GM19468 (cell line): ENCODE results near the gene RAD23A.
"Not testable (repeated sequence)": the region's sequence is repeated elsewhere in the genome, so short reads cannot be mapped to it uniquely, and the experiment has no call there.

Experiments
- ATAC-seq: cut with Tn5 transposase; IDR thresholded peaks from one replicate; pipeline ENCODE4 v1.9.1; 2021; ENCODE audit warnings: mild to moderate bottlenecking, moderate library complexity, moderate number of reproducible peaks; ENCODE audit not compliant: unreplicated experiment; ENCODE audit errors: extremely low read depth

The RAD23A gene

DNA sequence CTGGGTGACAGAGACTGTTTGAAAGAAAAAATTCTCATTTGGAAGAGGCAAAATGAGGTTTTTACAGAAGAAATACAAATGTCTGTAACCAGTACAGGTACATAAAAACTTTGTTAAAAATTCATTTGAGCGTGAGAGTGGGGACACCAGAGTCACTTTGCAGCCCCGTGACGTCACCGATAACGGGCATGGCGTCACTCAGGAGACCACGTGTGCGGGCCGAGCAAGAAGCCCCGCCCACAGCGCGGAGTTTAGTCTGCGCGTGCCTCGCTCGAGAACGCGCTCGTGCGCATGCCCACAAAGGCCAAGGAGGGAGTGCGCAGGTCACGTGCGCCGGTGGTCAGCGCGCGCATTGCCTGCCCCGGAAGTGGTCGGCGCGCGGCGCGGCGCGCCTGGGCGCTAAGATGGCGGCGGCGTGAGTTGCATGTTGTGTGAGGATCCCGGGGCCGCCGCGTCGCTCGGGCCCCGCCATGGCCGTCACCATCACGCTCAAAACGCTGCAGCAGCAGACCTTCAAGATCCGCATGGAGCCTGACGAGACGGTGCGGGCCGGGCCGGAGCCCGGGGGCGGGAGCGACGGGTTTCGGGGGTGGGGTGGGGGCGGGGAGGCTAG, at the start of gene RAD23A:
RAD23A (plus strand) TSS at position 384 of the 613 bp plus-strand sequence; CDS start at position 471, 87 bp downstream.
- ATAC-seq: peak; percentile 78

DNA sequence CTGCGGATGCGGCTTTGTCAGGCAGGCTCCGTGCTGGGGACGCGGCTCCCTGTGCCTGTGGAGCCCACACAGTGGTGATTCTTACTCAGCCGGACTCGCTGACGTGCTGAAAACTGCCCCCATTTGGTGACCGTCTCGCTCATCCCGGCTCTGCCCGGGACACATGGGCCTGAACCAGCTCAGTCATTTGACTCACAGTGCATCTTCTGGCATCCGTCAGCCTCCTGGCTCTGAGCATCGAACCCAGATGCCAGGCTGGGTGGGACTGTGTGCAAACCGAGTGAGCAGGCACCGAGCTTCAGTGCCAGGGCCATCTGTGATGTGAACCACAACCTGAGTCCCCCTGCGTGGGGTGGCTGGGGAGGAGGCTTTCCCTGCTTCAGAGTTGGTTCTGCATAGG, 49.2 kb upstream of the RAD23A start:
- no peak for ATAC-seq

DNA sequence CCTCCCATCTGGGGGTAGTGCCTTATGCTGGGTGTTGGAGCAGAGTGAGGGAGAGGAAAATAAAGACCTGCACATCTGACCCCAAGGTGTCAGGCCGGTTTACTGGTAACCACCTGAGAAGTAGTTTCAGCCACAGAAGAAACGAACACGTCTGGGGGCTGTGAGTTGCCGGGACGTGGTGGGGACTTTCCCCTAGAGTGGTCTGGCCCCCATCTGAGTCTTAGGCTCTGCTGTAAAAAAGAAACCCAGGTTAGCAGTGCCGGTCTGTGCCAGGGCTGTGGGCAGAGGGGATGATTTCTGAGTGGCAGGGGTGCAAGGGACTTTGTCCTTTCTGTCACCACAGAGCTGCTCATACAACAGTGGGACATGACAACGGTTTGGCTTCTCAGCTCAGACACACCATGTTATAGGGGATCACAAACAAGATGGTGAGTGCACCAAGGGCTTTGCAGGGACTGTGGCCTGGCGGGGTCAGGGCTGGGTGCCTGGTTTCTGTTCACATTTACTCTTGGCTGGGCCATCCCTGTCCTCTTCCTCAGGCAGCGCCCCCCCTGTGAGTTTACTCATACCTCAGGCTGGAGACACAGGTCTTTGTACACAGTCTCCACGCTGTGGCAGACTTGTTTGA, 45.7 kb upstream of the RAD23A start:
- ATAC-seq: peak; percentile 54

DNA sequence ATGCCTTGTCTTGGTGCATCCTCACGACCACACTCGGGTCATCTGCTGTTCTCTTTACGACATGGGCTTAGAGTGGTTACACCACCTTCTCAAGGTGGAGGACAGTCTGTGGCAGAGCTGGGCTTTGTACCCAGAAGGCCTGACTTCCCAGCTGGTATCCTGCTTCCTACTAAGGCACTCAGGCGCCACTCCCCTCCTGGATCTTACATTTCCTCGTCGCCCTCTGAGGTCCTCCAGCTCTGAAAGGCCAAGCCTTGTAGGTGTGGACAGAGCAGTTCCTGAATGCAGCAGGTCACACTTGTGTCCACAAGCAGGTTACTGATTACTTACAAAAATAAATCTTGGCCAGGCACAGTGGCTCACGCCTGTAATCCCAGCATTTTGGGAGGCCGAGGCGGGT, 38.5 kb upstream of the RAD23A start:
- no peak for ATAC-seq

DNA sequence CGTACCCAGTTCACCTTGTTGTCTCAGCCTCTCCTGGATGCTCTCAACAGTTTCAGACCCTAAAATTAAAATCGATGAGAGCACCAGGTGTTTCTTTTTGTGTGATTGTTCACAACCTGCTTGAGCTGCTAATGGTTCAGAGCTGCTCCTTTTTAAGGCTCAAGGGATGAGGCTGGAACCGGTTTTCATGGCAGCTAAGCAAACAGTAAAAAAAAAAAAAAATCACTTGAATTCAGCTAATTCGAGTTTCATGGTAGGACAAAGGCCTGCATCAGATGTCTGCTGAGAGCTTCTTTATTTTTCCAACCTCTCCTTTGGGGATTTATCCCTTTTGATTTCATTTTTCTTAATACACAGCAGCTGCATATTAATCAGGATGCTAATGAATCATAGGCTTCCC, 33.1 kb upstream of the RAD23A start:
- no peak for ATAC-seq

DNA sequence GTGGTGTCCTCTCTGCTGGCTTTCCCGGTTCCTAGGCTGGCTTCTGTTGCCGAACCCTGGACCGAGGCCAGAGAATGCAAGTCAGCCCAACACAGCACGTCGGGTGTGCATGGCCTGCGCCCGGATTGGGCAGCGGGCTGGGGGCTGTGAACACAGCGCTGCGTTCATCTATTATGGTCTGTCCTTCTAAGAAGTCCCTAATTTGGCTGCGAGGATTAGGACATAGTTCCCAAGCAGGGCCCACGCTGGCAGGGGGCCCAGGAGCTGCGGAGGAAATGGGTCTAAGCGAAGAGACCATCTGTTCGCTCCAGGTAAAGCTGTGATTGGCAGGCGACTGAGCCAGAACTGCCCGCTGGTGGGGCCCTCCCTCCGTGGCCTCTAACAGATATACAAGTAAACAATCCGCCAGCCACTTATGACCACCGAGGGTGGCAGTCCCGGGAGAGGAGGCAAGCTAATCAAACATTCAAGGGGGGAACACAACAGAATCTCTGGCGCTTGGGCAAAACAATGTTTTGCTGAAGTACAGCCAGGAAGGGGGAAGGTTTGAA, 32.6 kb upstream of the RAD23A start:
- ATAC-seq: no peak

DNA sequence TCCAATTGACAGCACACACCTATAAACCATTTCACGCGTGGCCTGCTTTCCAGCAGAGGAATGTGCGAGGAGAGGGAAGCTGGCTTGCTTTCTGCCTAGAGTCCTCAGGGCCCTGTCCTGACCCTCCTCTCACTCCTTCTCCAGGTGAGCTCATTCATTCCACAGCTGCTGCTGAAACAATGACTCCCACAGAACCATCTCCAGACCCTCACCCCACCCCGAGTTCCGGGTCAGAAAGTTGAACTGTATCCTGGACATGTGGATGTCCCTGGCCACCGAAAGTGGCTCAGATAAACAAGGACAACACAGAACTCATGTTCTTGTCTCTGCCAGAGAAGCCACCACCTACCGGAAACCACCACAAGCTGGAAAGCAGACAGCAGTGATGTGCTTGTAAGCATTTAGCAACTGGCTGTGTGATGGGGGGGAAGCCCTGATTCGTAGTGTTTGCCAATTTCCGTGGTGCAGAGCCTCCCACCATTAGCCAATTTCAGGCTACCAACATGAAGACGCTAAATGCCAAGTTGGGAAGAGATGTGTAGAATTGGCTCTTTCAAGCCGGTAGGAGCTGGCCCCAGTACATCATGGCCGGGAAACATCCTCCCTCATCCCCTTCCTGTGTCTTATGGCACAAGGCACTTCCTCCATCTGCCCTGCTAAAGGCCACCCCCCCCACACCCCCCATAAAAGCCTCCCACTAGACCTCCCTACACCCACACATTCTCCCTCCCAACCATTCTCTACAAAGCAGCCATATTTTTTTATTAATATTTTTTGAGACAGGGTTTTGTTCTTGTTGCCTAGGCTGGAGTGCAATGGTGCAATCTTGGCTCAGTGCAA, 31.6 kb upstream of the RAD23A start:
- ATAC-seq: no peak

DNA sequence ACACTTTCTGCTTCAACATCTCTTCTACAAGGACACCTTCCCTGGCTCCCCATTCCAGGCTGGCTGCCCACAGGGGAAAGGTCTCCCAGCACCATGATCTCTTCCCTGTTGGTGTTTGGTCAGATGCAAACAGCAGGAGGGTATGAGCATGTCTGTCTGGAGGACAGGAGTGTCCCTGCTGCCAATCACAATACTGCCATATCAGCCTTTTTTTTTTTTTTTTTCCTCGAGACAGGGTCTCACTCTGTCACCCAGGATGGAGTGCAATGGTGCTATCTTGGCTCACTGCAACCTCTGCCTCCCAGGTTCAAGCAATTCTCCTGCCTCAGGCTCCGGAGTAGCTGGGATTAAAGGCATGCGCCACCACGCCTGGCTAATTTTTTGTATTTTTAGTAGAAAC, 29.8 kb upstream of the RAD23A start:
- not testable (repeated sequence) for ATAC-seq

DNA sequence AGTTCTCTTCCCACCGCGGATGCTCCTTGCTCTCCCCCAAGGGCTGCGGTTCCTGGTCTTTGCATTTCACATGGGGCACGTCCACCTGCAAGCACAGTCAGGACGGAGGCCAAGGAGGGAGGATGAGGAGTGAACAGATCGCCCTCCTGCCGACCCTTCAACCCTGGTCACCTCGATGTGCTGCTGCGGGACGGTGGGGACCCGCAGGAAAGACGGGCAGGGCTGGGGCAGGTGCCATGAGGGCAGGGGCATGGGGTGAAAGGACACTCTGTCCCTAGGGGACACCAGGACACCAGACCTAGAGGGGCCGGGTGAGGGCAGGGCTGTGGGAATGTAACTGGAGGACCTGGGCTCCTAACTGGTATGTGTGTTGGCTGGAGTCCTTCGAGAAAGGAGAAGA, 27.4 kb upstream of the RAD23A start:
- no peak for ATAC-seq

DNA sequence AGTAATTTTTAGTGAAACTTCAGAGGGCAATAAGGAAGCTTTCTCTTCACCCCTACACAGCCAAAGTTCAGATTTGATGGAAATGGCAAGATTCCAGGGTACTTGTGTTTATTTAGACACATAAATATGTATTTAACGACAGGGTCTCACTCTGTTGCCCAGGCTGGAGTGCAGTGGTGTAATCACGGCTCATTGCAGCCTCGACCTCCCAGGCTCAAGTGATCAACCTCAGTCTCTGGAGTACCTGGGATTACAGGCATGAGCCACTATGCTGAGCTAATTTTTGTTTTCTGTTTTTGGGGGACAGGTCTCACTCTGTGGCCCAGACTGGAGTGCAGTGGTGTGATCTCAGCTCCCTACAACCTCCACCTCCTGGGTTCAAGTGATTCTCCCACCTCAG, 24.6 kb upstream of the RAD23A start:
- ATAC-seq: no peak

DNA sequence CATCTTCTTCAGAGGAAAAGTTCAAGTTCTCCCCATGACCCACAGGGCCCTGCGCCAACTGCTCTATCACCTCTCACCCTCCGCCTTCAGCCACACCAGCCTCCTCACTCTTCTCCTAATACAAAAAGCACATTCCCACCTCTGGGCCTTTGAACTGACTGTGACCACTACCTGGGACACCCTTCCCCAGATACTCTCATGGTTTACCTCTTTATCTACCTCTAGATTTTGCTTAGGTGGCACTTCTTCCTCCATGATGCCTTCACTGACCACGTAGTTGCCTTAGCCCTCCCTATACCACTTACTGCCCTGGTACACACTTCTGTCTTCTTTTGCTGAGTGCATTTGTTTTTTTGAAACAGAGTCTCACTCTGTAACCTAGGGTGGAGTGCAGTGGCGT, 22.7 kb upstream of the RAD23A start:
- ATAC-seq: no peak

DNA sequence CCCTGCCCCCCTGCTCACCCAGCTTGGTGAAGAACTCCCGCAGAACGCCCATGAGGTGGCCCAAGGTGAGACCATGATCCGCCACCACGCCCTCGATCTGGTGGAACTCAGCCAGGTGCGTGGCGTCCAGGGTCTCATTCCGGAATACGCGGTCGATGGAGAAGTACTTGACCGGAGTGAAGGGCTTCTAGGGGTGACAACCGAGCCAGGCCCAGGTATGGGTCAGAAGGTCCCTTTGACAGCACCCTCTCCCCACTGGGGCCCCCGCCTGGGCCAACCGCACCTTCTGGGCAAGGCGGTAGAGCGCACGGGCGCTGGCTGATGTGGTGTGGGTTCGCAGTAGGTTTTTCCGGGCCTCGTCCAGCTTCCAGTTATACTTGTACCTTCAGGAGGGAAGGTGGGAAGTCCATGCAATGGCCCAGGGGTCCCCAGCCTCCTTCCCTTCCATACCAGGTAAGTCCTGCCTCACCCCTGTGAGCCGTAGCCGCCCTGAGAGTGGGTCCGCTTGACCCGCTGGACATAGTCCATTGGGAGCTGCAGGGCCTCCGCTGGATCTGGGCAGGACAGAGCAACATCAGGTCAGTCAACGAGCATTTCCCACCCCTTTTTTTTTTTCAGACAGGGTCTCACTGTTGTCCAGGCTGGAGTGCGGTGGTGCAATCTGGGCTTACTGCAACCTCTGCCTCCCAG, 20.9 kb upstream of the RAD23A start:
- no peak for ATAC-seq

DNA sequence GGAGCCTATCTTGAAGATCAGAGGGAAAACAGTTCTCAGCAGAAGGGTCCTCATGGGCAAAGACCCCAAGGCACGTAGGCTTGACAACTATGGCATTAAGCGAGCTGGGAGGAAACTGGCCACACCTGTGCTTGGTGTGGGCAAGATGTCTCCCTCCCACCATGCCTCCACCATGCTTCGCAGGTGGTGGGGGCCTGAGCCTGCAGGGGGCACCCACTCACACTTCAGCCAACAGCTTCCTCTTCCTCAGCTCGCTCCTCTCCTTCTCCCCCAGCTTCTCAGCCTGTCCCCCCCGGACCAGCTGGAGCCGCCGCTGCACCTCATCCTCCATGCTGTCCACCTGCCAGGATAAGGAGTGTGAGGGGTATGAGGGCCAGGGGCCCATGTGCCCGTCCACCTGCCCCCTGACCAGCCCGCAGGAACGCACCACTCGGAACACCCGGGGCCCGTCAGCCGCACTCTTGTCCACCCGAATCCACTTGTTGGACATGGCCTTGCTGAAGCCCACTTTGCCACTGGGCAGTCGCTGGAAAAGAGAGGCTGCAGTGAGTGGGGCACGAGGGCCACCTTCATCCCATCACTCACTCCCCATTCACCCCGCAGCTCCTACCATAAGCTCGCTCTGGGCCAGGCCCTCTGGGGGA, 15.5 kb upstream of the RAD23A start:
- no peak for ATAC-seq

DNA sequence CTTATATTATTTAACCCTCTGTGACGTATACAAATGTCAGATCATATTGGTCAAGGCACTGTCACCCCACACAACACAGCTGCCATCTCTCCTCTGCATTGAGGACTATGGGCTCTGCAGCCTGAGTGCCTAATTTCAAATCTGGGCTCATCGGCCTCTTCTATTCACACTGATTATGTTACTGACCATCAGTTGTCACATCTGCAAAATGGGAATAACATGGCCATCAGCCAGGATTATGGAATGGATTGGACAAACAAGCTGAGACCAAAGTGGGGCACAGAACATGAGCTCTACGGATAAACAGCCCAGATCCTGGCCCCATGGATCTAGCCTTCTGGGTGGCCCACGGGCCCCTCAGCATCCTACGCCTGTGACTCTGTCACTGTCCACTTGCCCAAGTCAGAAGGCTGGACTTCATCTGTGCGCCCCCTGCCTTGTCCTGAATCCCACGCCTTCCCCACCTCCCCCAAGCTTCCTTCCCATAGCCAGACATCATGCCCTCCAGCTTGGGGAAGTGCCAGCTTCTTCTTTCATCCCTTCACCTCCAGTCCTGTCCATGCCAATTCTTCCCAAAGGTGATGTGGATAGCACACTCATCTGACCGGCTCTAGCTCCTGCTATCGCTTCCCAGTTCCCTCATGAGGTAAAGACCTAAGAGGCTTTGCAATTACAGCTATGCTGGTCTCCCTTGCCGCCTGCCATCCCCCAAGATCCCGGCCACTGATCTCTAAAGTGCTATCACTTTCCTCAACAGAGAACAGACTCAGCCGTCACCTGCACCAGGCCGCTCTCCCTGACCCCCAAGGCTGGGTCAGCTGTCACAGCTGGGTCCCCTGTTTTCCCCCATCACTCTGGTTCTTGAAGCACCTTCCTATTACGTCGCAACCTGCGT, 13.0 kb upstream of the RAD23A start:
- ATAC-seq: no peak

DNA sequence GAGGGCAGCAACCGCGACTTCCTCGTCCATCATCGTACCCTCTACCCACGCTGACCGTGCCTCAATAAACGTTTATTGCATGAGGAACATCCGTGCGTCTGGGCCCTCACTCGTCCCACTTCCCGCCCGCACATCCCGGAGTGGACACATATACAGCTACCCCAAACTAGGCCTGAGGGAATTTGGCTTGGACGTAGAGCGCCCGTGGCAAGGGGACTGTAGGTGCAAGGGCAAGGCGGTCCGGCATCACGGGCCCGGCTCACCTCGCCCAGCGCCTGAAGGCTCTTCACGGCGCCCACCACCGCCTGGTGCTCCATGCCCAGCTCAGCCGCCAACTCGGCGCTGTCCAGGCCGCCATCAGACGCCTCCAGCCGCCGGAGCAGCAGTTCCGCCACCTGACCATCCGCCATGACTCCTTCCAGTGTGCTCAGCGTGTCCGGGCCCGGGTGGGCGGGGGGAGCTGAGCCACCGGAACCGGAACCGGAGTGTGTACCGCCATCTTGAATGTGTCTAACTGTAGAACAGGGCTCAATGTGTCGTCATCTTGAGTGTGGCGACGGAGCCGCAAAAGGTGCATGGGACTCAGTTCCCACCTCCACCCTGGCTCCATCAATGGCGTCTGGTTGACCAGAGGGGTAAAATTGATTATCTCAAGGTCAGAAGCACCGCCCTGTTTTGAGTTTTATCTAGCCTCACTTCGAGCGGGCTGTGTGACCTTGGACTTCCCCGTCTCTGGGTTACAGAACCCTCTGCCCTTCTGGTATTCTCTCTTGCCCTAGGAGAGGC, 12.2 kb upstream of the RAD23A start, which contains the start of gene FARSA:
FARSA (minus strand) TSS at position 425 of the 786 bp plus-strand sequence; CDS start at position 410, 15 bp downstream.
- no peak for ATAC-seq

DNA sequence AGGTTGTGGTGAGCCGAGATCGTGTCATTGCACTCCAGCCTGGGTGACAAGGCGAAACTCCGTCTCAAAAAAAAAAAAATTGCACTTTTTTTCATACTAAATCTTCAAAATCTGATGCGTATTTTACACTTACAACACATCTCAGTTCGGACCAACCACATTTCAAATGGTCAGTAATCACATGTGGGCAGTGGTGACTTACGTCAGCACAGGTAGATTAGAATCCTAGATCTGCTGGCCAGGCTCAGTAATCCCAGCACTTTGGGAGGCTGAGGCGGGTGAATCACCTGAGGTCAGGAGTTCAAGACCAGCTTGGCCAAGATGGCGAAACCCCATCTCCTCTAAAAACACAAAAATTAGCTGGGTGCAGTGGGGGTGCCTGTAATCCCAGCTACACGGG, 10.6 kb upstream of the RAD23A start:
- no peak for ATAC-seq

DNA sequence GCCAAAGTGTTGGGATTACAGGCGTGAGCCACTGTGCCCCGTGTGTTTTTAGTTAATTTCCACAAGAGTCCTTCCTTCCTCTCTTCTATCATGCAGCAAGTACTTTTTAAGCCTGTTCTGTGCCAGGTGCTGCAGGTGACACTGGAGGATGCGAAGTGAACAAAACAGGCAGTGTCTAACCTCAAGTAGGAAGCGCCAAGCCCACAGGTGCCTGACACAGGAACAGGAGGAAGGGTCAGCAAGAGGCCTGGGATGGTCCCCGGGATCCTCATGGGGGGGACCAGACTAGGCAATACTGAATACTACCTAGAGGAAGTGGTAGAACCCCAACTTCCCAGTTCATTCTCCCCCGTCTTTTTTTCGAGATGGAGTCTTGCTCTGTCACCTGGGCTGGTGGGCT, 9.1 kb upstream of the RAD23A start:
- ATAC-seq: no peak
